Activated T-helper 2 cell treated with anti-CD3 and anti-CD28 coated beads, Interferon-gamma antibody, Interleukin-2, Interleukin-4, amounts not matched to agents 10 μg/mL and 5 μg/mL and 100 μg/mL, durations not matched to agents 14 hours and 24 hours and 36 hours (primary cell): ENCODE measurements around the gene CRTAC1. TPM values are rescaled to one million over a fixed set of nuclear protein-coding genes. Genes with fewer than 3 reads are reported as not detected.
"Not testable (repeated sequence)": the region's sequence is repeated elsewhere in the genome, so short reads cannot be mapped to it uniquely, and the experiment has no call there.

ENCODE experiments used
- DNase-seq: peaks from one replicate; pipeline ENCODE4 v3.0.0; 2021; ENCODE audit warnings: low spot score
- H3K27ac Mint-ChIP-seq: one replicate; pipeline ENCODE4 v1.8.0; 2021; ENCODE audit warnings: mixed read lengths
- H3K27me3 Mint-ChIP-seq: one replicate; pipeline ENCODE4 v1.8.0; 2021; ENCODE audit warnings: low read depth, mixed read lengths
- H3K36me3 Mint-ChIP-seq: one replicate; pipeline ENCODE4 v1.8.0; 2021; ENCODE audit warnings: low read depth, mixed read lengths
- H3K4me1 Mint-ChIP-seq: one replicate; pipeline ENCODE4 v1.8.0; 2021; ENCODE audit warnings: low read depth, mixed read lengths
- H3K4me3 Mint-ChIP-seq: one replicate; pipeline ENCODE4 v1.8.0; 2021; ENCODE audit warnings: low read depth, mild to moderate bottlenecking, moderate library complexity, mixed read lengths
- H3K9me3 Mint-ChIP-seq: one replicate; pipeline ENCODE4 v1.8.0; 2021; ENCODE audit warnings: mixed read lengths
- intact Hi-C: fragments of 100-400 bp; cut with micrococcal nuclease; formaldehyde crosslinking; loops from one replicate; pipeline ENCODE4 v1.15.1; 2023
- total RNA-seq: library from RNA; stranded (reverse); gene quantifications from 2 replicates; pipeline ENCODE4 v1.2.3, GENCODE V29; 2022

The CRTAC1 gene
- total RNA-seq, 1 donor from 2014 or later, result not detected

GRCh38 chr10:97842656-97843280 is 187.7 kb downstream of the CRTAC1 start:
- no peak for DNase-seq
- Mint-ChIP-seq H3K27me3 (peaks cover 3% of the 10 kb centered on the region), H3K36me3 (no peaks in the 10 kb centered on the region), H3K27ac (no peak overlapping the region), H3K4me3 (no peak overlapping the region), H3K9me3 (no peaks in the 10 kb centered on the region), H3K4me1 (peaks cover 11% of the 10 kb centered on the region)
- intact Hi-C loops, result no loop called here

- H3K9me3 Mint-ChIP-seq, H3K4me3 Mint-ChIP-seq, H3K36me3 Mint-ChIP-seq, intact Hi-C loops, H3K27ac Mint-ChIP-seq, H3K27me3 Mint-ChIP-seq, DNase-seq: not testable (repeated sequence)
- H3K4me1 Mint-ChIP-seq, result peaks cover 11% of the 10 kb centered on the region
Measured at GRCh38 chr10:97842114-97842513, 188.3 kb downstream of the CRTAC1 start.

DNA sequence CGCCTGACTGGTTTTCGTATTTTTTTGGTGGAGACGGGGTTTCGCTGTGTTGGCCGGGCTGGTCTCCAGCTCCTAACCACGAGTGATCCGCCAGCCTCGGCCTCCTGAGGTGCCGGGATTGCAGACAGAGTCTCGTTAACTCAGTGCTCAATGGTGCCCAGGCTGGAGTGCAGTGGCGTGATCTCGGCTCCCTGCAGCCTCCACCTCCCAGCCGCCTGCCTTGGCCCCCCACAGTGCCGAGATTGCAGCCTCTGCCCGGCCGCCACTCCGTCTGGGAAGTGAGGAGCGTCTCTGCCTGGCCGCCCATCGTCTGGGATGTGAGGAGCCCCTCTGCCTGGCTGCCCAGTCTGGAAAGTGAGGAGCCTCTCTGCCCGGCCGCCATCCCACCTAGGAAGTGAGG is 189.3 kb downstream of the CRTAC1 start:
- H3K27me3 Mint-ChIP-seq, H3K27ac Mint-ChIP-seq, H3K36me3 Mint-ChIP-seq, H3K9me3 Mint-ChIP-seq, DNase-seq, H3K4me3 Mint-ChIP-seq, intact Hi-C loops: not testable (repeated sequence)
- peaks cover 11% of the 10 kb centered on the region for H3K4me1 Mint-ChIP-seq

DNA sequence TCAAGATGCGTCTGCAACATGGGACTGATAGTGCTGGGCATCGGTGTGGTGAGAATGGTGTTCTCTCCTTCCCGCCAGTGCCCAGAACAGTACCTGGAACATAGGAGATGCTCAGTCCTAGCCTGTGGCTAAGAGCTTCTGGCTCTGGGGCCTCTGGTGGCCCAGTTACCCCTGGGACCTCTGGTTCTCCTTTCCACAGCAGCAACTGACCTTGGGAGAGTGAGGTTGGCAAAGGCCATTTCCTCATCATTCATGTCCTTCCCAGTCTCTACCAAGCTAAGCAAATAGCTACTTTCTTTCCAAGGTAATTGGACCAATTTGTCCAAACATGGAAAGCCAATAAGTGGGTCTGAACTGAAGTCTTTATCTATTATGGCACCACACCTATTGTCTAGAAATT is 192.3 kb downstream of the CRTAC1 start:
- DNase-seq, result no peak
- Mint-ChIP-seq H3K4me3 (no peak overlapping the region), H3K27ac (no peak overlapping the region), H3K9me3 (peaks cover 4% of the 10 kb centered on the region), H3K27me3 (peaks cover 7% of the 10 kb centered on the region), H3K4me1 (peaks cover 11% of the 10 kb centered on the region), H3K36me3 (no peaks in the 10 kb centered on the region)
- intact Hi-C loops, result no loop called here

- Mint-ChIP-seq H3K36me3 (no peaks in the 10 kb centered on the region), H3K27ac (no peak overlapping the region), H3K4me3 (no peak overlapping the region), H3K27me3 (peaks cover 5% of the 10 kb centered on the region), H3K9me3 (peaks cover 4% of the 10 kb centered on the region), H3K4me1 (peaks cover 8% of the 10 kb centered on the region)
- DNase-seq, result no peak
- intact Hi-C loops, result no loop called here
Measured at GRCh38 chr10:97836446-97836845, 194.0 kb downstream of the CRTAC1 start.

- Mint-ChIP-seq H3K4me1 (peaks cover 10% of the 10 kb centered on the region), H3K27ac (no peak overlapping the region), H3K4me3 (no peak overlapping the region), H3K27me3 (peaks cover 5% of the 10 kb centered on the region), H3K9me3 (no peaks in the 10 kb centered on the region), H3K36me3 (no peaks in the 10 kb centered on the region)
- no peak for DNase-seq
- intact Hi-C loops, result no loop called here
Measured at GRCh38 chr10:97831259-97831658, 199.2 kb downstream of the CRTAC1 start.

DNA sequence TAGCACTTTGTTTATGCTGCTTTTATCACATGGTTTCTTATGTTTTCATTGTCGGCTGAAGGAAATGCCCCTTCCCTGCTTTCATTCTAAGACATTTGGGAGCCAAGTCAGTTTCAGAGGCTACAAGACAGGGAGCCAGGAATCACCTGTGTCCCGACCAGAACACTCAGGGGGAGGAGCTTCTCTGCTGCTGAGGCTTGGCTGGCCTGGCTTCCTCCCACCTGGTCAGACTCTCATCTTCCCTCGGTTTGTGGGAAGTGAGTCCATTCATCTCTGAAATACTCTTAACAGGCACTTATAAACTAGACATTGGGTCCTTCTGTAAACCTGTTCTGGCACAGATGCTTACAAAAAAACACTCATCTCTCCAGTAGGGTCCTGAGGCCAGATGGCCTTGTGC is 200.4 kb downstream of the CRTAC1 start:
- Mint-ChIP-seq H3K27ac (no peak overlapping the region), H3K4me3 (no peak overlapping the region), H3K9me3 (no peaks in the 10 kb centered on the region)

GRCh38 chr10:97828721-97829120 is 201.7 kb downstream of the CRTAC1 start:
- DNase-seq, result no peak
- Mint-ChIP-seq H3K27me3 (peaks cover 2% of the 10 kb centered on the region), H3K27ac (no peak overlapping the region), H3K4me3 (no peak overlapping the region), H3K9me3 (no peaks in the 10 kb centered on the region), H3K36me3 (no peaks in the 10 kb centered on the region), H3K4me1 (peaks cover 10% of the 10 kb centered on the region)
- intact Hi-C loops, result no loop called here

More for the DNA sequence above, 200.4 kb downstream of the CRTAC1 start:
- intact Hi-C loops, result no loop called here
- Mint-ChIP-seq H3K27me3 (peaks cover 5% of the 10 kb centered on the region), H3K4me1 (peaks cover 10% of the 10 kb centered on the region), H3K36me3 (no peaks in the 10 kb centered on the region)
- DNase-seq, result no peak

DNA sequence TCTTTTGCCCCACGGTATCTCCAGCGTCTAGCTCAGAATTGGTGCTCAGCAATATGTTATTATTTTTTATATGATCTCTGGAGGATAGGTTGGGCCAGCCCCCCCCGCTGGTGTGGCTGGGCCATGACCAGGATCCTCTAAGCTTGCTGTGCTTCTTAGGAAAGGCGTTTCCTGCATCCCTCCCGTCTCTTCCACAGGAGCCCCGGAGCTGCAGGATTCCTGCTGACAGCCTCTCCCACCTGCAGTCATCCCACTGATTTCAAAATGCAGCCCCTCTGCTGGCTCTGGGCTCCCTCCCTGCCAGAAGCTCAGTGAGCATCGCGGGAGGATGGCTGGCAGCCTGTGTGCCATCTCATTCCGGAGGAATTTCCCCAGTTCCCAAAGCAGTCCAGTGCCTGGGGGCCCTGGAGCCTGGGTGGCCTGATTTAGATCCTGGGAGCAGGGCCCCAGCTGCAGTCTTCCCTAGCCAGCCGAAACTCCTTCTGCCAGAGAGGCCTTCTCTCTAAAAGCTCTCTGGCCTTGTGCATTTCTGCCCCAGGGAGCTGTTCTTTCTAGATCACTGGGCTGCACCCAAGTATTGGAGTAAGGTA is 202.6 kb downstream of the CRTAC1 start:
- no peaks in the 10 kb centered on the region for H3K36me3 Mint-ChIP-seq
- intact Hi-C loops, result no loop called here
- H3K27me3 Mint-ChIP-seq, result peaks cover 2% of the 10 kb centered on the region
- peaks cover 10% of the 10 kb centered on the region for H3K4me1 Mint-ChIP-seq
- no peak overlapping the region for H3K4me3 Mint-ChIP-seq
- no peak overlapping the region for H3K27ac Mint-ChIP-seq
- DNase-seq, result no peak
- H3K9me3 Mint-ChIP-seq, result no peaks in the 10 kb centered on the region

GRCh38 chr10:97826892-97827291 is 203.5 kb downstream of the CRTAC1 start:
- H3K27me3 Mint-ChIP-seq, result no peaks in the 10 kb centered on the region
- intact Hi-C loops, result no loop called here
- DNase-seq, result no peak
- no peaks in the 10 kb centered on the region for H3K36me3 Mint-ChIP-seq
- H3K27ac Mint-ChIP-seq, result no peak overlapping the region
- H3K4me3 Mint-ChIP-seq, result no peak overlapping the region
- H3K4me1 Mint-ChIP-seq, result peaks cover 10% of the 10 kb centered on the region
- no peaks in the 10 kb centered on the region for H3K9me3 Mint-ChIP-seq

DNA sequence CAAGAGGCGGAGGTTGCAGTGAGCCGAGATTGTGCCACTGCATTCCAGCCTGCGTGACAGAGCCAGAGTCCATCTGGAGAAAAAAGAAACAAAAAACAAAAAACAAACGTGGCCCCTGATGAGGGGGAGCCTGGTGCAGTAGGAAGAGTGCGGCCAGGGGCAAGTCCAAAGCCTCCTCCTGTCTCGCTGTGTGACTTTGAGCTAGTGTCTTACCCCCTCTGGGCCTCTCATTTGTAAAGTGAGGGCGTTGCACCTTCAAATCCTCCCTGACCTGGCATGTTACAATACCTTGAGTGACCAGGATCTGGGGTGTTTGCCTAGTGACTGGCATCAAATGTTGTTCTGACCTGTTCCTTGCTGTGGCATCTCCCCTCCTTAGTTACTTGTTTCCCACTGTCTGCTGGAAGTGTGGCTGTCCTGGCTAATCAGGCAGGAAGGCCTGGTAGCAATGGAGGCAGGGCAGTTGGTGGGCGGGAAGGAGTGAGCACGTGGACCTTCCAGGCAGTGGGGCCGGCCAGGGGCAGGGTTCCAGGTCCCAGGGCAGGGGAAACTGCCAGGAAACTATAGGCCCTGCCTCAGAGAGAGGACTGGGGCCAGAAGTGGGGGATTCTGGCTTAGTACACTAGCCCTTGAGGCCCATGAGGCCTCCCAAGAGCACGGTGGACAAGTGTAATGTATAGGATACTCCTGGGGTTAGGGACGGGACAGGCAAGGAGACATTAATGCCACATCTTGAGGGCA is 205.2 kb downstream of the CRTAC1 start:
- peaks cover 10% of the 10 kb centered on the region for H3K4me1 Mint-ChIP-seq

GRCh38 chr10:97823734-97824133 is 206.7 kb downstream of the CRTAC1 start:
- intact Hi-C loops, result no loop called here
- Mint-ChIP-seq H3K4me3 (no peak overlapping the region), H3K36me3 (no peaks in the 10 kb centered on the region), H3K4me1 (peaks cover 3% of the 10 kb centered on the region), H3K9me3 (no peaks in the 10 kb centered on the region), H3K27me3 (no peaks in the 10 kb centered on the region), H3K27ac (no peak overlapping the region)
- no peak for DNase-seq

More for the DNA sequence above, 205.2 kb downstream of the CRTAC1 start:
- Mint-ChIP-seq H3K4me3 (no peak overlapping the region), H3K27me3 (no peaks in the 10 kb centered on the region), H3K36me3 (no peaks in the 10 kb centered on the region), H3K9me3 (no peaks in the 10 kb centered on the region), H3K27ac (no peak overlapping the region)
- intact Hi-C loops, result no loop called here
- DNase-seq, result no peak

DNA sequence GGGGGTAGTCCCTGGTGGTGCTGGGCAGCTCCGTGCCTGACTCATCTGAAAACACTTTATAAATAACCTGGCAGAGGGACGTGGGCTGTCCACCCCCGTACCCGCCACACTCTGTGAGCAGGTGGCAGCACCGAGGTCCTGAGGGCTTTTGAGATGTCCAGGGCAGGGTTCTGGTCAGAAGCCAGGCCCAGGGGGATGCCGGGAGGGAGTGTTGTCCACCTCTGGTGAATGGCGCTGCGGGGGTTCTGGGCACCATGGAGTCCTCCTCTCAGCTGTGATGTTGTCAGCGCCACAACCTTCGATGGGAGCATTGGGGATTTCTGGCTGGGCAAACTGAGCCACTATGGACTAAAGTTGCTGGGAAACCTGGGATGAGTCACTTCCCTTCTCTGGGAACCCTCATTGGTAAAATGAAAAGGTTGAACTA is 208.1 kb downstream of the CRTAC1 start:
- intact Hi-C loops, result no loop called here
- no peaks in the 10 kb centered on the region for H3K36me3 Mint-ChIP-seq
- H3K4me3 Mint-ChIP-seq, result no peak overlapping the region
- no peak for DNase-seq
- peaks cover 4% of the 10 kb centered on the region for H3K27me3 Mint-ChIP-seq
- H3K27ac Mint-ChIP-seq, result no peak overlapping the region
- no peaks in the 10 kb centered on the region for H3K4me1 Mint-ChIP-seq
- H3K9me3 Mint-ChIP-seq, result no peaks in the 10 kb centered on the region
